Measurements from ENCODE around the gene APBB2. TPM values are rescaled to one million over a fixed set of nuclear protein-coding genes. Genes with fewer than 3 reads are reported as not detected.

The APBB2 gene
- total and polyA plus RNA-seq, 7 experiments from 2014 or later = 0.42 to 1.5 (median 0.59) TPM; not detected in 2

DNA sequence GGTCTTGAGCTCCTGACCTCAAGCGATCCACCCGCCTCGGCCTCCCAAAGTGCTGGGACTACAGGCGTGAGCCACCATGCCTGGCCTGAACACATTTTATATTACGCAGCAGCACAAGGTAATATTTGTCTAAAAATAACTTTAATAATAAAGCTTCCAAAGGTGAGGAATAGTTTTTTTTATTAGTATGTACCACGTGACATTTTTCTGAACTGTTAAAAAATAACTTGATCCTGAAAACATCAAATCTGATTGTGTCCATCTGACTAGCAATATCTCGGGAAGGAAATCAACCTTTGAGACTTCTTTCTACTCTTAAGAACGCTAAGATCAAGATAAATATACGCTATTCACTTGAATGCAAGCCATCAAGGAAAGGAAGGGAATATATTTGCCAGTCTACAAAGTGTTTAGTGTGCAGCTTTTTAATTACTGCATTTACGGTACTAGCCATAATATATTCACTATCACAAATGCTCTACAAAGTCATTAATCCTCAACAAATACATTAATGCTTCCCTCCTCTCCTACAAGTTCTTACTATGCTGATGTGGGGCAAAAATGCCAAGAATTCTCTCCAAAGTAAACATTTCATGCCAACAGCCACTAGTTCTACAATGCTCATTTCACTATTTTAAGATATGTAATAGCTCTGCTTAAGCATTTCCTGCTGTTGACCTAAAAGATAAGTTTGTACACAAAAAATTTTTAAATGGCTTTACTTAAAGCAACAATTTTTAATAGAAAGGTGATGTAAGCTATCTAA lies 143.6 kb downstream of the APBB2 start:
- intact Hi-C loops (cut with micrococcal nuclease) = no loop called here
- Histone ChIP-seq H3K4me1 (ENCODE audit: control insufficient read depth in 2 of 2, insufficient read depth in 2 of 2, low read length in 2 of 2) (no peaks in the 10 kb centered on the region), H3K27ac (ENCODE audit: low read depth, low read length) (no peak overlapping the region), H3K9me3 (ENCODE audit: control insufficient read depth in 2 of 3, low read length in 3 of 3) (no peaks in the 10 kb centered on the region), H3K27me3 (ENCODE audit: control insufficient read depth in 2 of 2, insufficient read depth in 2 of 2, low read length in 2 of 2) (no peaks in the 10 kb centered on the region), H3K4me3 (ENCODE audit: low read length) (no peak overlapping the region), H3K36me3 (ENCODE audit: control insufficient read depth in 2 of 3, insufficient read depth in 3 of 3, low read length in 3 of 3) (no peaks in the 10 kb centered on the region)
- Mint-ChIP-seq H3K4me3 (no peak overlapping the region), H3K9me3 (peaks cover 0 to 2% (median 0%) of the 10 kb centered on the region in 11 donors), H3K36me3 (no peaks in the 10 kb centered on the region), H3K27ac (no peak overlapping the region), H3K27me3 (peaks cover 0 to 10% (median 0%) of the 10 kb centered on the region in 5 donors), H3K4me1 (no peaks in the 10 kb centered on the region)
- DNase-seq (no peak), ATAC-seq (no peak)
- ChIA-PET CTCF (no interaction called here), POLR2A (no interaction called here)

DNA sequence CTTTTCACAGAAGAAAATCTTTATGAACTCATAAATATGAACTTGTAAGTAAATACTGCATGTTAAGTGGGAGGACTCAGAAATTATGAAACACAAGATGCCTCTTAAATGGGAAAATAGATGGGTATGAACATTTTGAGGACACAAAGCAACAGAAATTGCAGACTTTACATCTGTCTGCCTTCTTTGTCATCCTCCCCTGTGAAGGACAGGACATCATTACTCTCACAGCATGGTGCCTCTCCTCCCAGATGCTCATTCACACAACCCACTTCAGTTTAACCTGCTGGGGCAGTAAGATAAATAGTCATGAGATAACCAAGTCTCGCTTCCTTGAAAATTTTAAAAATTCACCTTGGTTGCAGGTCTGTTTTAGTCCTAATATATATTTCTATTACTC lies 144.5 kb downstream of the APBB2 start:
- ChIA-PET POLR2A (no interaction called here), CTCF (no interaction called here)
- Mint-ChIP-seq H3K36me3 (no peaks in the 10 kb centered on the region), H3K9me3 (peaks cover 0 to 2% (median 0%) of the 10 kb centered on the region in 11 donors), H3K4me3 (no peak overlapping the region), H3K27me3 (peaks cover 0 to 9% (median 0%) of the 10 kb centered on the region in 5 donors), H3K27ac (no peak overlapping the region), H3K4me1 (no peaks in the 10 kb centered on the region)
- H3K36me3 ChIP-seq (ENCODE audit: control insufficient read depth in 2 of 3, insufficient read depth in 3 of 3, low read length in 3 of 3) = no peaks in the 10 kb centered on the region
- intact Hi-C loops (cut with micrococcal nuclease) = no loop called here
- no peaks in the 10 kb centered on the region for H3K27me3 ChIP-seq (ENCODE audit: control insufficient read depth in 2 of 2, insufficient read depth in 2 of 2, low read length in 2 of 2)
- no peak overlapping the region for H3K27ac ChIP-seq (ENCODE audit: low read depth, low read length)
- no peaks in the 10 kb centered on the region for H3K4me1 ChIP-seq (ENCODE audit: control insufficient read depth in 2 of 2, insufficient read depth in 2 of 2, low read length in 2 of 2)
- no peak for ATAC-seq
- no peak for DNase-seq
- no peak overlapping the region for H3K4me3 ChIP-seq (ENCODE audit: low read length)
- no peaks in the 10 kb centered on the region for H3K9me3 ChIP-seq (ENCODE audit: control insufficient read depth in 2 of 3, low read length in 3 of 3)

DNA sequence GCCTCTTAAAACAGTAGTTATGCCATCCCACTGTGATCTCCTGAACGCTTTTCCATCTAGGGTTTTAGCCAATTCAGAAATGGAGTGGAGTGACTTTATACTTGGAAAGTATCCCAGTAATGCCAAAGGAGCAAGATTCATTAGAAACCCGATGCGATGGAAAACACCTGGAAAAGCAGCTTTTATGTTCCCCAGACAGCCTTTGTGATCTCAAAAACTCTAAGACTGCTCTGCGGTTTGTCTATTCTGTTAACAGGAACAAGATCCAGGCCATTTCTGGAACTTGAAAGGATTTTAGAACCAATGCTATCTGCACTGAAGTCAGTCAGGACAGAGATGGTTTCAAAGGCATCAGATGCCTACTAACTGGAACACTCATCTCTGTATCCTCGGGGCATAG lies 145.1 kb downstream of the APBB2 start:
- no peak overlapping the region for H3K4me3 Mint-ChIP-seq
- H3K4me1 Mint-ChIP-seq = no peaks in the 10 kb centered on the region
- DNase-seq (no peak), ATAC-seq (no peak)
- no peak overlapping the region for H3K27ac ChIP-seq (ENCODE audit: low read depth, low read length)
- H3K27ac Mint-ChIP-seq = no peak overlapping the region
- no peaks in the 10 kb centered on the region for H3K36me3 Mint-ChIP-seq
- POLR2A ChIA-PET = no interaction called here
- CTCF ChIA-PET = no interaction called here
- H3K9me3 ChIP-seq (ENCODE audit: control insufficient read depth in 2 of 3, low read length in 3 of 3) = no peaks in the 10 kb centered on the region
- intact Hi-C loops (cut with micrococcal nuclease) = no loop called here
- H3K9me3 Mint-ChIP-seq = peaks cover 0 to 2% (median 0%) of the 10 kb centered on the region in 11 donors
- no peaks in the 10 kb centered on the region for H3K4me1 ChIP-seq (ENCODE audit: control insufficient read depth in 2 of 2, insufficient read depth in 2 of 2, low read length in 2 of 2)
- H3K27me3 Mint-ChIP-seq = peaks cover 0 to 8% (median 0%) of the 10 kb centered on the region in 5 donors
- no peaks in the 10 kb centered on the region for H3K36me3 ChIP-seq (ENCODE audit: control insufficient read depth in 2 of 3, insufficient read depth in 3 of 3, low read length in 3 of 3)
- no peak overlapping the region for H3K4me3 ChIP-seq (ENCODE audit: low read length)
- H3K27me3 ChIP-seq (ENCODE audit: control insufficient read depth in 2 of 2, insufficient read depth in 2 of 2, low read length in 2 of 2) = no peaks in the 10 kb centered on the region

- Mint-ChIP-seq H3K9me3 (no peaks in the 10 kb centered on the region), H3K27ac (no peak overlapping the region), H3K36me3 (no peaks in the 10 kb centered on the region), H3K27me3 (no peaks in the 10 kb centered on the region), H3K4me3 (no peak overlapping the region), H3K4me1 (no peaks in the 10 kb centered on the region)
- DNase-seq (no peak), ATAC-seq (no peak)
- H3K4me1 ChIP-seq (ENCODE audit: control insufficient read depth in 2 of 2, insufficient read depth in 2 of 2, low read length in 2 of 2) = no peaks in the 10 kb centered on the region
- no peak overlapping the region for H3K4me3 ChIP-seq (ENCODE audit: low read length)
- ChIA-PET CTCF (no interaction called here), POLR2A (no interaction called here)
- no peaks in the 10 kb centered on the region for H3K27me3 ChIP-seq (ENCODE audit: control insufficient read depth in 2 of 2, insufficient read depth in 2 of 2, low read length in 2 of 2)
- intact Hi-C loops (cut with micrococcal nuclease) = no loop called here
- H3K36me3 ChIP-seq (ENCODE audit: control insufficient read depth in 2 of 3, insufficient read depth in 3 of 3, low read length in 3 of 3) = no peaks in the 10 kb centered on the region
- H3K27ac ChIP-seq (ENCODE audit: low read depth, low read length) = no peak overlapping the region
- no peaks in the 10 kb centered on the region for H3K9me3 ChIP-seq (ENCODE audit: control insufficient read depth in 2 of 3, low read length in 3 of 3)
Measured at GRCh38 chr4:41067369-41067768, 147.0 kb downstream of the APBB2 start.

DNA sequence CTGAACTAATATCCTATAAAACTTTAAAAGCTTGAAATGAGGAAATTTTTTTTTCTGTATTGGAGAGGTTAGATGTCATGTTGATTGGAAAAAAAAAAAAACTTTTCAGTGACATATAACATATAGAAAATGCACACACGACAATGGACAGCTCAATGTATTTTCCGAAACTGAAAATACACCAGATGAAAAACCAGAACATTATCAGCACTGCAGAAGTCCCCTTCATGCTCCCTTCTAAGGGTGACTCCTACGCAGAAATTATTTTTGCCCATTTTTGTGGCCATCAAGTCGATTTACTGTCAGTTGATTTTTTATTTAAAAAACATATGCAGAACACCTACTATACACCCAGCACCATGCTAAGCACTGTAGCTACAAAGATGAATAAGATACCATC lies 148.3 kb downstream of the APBB2 start:
- intact Hi-C loops (cut with micrococcal nuclease) = no loop called here
- no peak for DNase-seq
- Mint-ChIP-seq H3K27me3 (no peaks in the 10 kb centered on the region), H3K9me3 (no peaks in the 10 kb centered on the region), H3K36me3 (no peaks in the 10 kb centered on the region), H3K4me1 (no peaks in the 10 kb centered on the region), H3K4me3 (no peak overlapping the region), H3K27ac (no peak overlapping the region)
- no peak for ATAC-seq
- ChIA-PET CTCF (no interaction called here), POLR2A (no interaction called here)
- Histone ChIP-seq H3K9me3 (ENCODE audit: control insufficient read depth in 2 of 3, low read length in 3 of 3) (no peaks in the 10 kb centered on the region), H3K36me3 (ENCODE audit: control insufficient read depth in 2 of 3, insufficient read depth in 3 of 3, low read length in 3 of 3) (no peaks in the 10 kb centered on the region), H3K4me1 (ENCODE audit: control insufficient read depth in 2 of 2, insufficient read depth in 2 of 2, low read length in 2 of 2) (no peaks in the 10 kb centered on the region), H3K27ac (ENCODE audit: low read depth, low read length) (no peak overlapping the region), H3K4me3 (ENCODE audit: low read length) (no peak overlapping the region), H3K27me3 (ENCODE audit: control insufficient read depth in 2 of 2, insufficient read depth in 2 of 2, low read length in 2 of 2) (no peaks in the 10 kb centered on the region)

DNA sequence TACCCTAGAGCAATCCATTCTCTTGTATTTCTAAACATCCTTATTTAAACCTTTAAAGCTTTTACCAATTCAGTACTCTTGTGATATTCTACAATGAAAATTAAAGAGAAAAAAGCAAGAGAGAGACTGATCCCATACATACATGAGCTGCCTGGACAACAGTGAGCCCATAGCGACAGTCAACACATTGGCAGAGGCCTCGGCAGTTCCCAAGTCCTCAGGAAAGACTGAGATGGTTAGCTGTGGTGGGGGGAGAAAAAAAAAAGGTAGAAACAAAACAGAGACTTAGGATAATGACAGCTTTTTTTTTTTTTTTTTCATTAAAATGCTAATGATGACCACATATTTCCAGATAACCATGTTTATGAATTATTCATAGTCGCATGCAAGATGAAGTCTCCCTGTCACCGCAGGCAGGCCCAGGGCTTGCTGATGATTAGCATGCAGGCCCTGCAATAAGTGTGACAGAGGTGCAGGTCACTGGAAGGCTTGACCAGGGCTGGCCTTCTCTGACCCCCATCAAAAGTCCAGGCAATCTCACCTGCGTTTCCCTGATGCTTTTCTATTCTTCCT lies 148.8 kb downstream of the APBB2 start:
- POLR2A ChIA-PET = no interaction called here
- no peak overlapping the region for H3K4me3 Mint-ChIP-seq
- no peaks in the 10 kb centered on the region for H3K9me3 Mint-ChIP-seq

GRCh38 chr4:41064953-41065352 lies 149.4 kb downstream of the APBB2 start:
- ChIA-PET POLR2A (no interaction called here), CTCF (no interaction called here)
- no peaks in the 10 kb centered on the region for H3K36me3 ChIP-seq (ENCODE audit: control insufficient read depth in 2 of 3, insufficient read depth in 3 of 3, low read length in 3 of 3)
- H3K4me3 Mint-ChIP-seq = no peak overlapping the region
- H3K27ac Mint-ChIP-seq = no peak overlapping the region
- ATAC-seq (no peak), DNase-seq (no peak)
- H3K4me3 ChIP-seq (ENCODE audit: low read length) = no peak overlapping the region
- H3K4me1 ChIP-seq (ENCODE audit: control insufficient read depth in 2 of 2, insufficient read depth in 2 of 2, low read length in 2 of 2) = no peaks in the 10 kb centered on the region
- peaks cover 0 to 3% (median 0%) of the 10 kb centered on the region in 11 donors for H3K9me3 Mint-ChIP-seq
- H3K9me3 ChIP-seq (ENCODE audit: control insufficient read depth in 2 of 3, low read length in 3 of 3) = no peaks in the 10 kb centered on the region
- no peaks in the 10 kb centered on the region for H3K27me3 Mint-ChIP-seq
- H3K27ac ChIP-seq (ENCODE audit: low read depth, low read length) = no peak overlapping the region
- H3K4me1 Mint-ChIP-seq = no peaks in the 10 kb centered on the region
- intact Hi-C loops (cut with micrococcal nuclease) = no loop called here
- H3K36me3 Mint-ChIP-seq = no peaks in the 10 kb centered on the region
- no peaks in the 10 kb centered on the region for H3K27me3 ChIP-seq (ENCODE audit: control insufficient read depth in 2 of 2, insufficient read depth in 2 of 2, low read length in 2 of 2)

More for the DNA sequence above, 148.8 kb downstream of the APBB2 start:
- H3K36me3 ChIP-seq (ENCODE audit: control insufficient read depth in 2 of 3, insufficient read depth in 3 of 3, low read length in 3 of 3) = no peaks in the 10 kb centered on the region
- no peaks in the 10 kb centered on the region for H3K9me3 ChIP-seq (ENCODE audit: control insufficient read depth in 2 of 3, low read length in 3 of 3)
- no peak overlapping the region for H3K4me3 ChIP-seq (ENCODE audit: low read length)
- ATAC-seq (no peak), DNase-seq (no peak)
- no peaks in the 10 kb centered on the region for H3K4me1 ChIP-seq (ENCODE audit: control insufficient read depth in 2 of 2, insufficient read depth in 2 of 2, low read length in 2 of 2)
- CTCF ChIA-PET = no interaction called here
- no peak overlapping the region for H3K27ac ChIP-seq (ENCODE audit: low read depth, low read length)
- no peaks in the 10 kb centered on the region for H3K27me3 ChIP-seq (ENCODE audit: control insufficient read depth in 2 of 2, insufficient read depth in 2 of 2, low read length in 2 of 2)
- Mint-ChIP-seq H3K4me1 (no peaks in the 10 kb centered on the region), H3K27ac (no peak overlapping the region), H3K27me3 (no peaks in the 10 kb centered on the region), H3K36me3 (no peaks in the 10 kb centered on the region)
- intact Hi-C loops (cut with micrococcal nuclease) = no loop called here

Data from naive thymus-derived CD4-positive, alpha-beta T cell (primary cell).